Prostate gland (tissue), 2 donors: ENCODE data around the gene PPP1R10.

Source experiments
- CTCF ChIP-seq, 4 experiments: fragments of 200-600 bp in 2 of 4; fragments of 450-650 bp in 2 of 4; sonication (generic) in 2 of 4; IDR thresholded peaks; 1 replicate in 3 of 4; 2 replicates in 1 of 4; pipeline ENCODE4 v1.5.1; 2016 to 2019; ENCODE audit warnings: antibody characterized with exemption in 4 of 4, mild to moderate bottlenecking in 2 of 4, moderate library complexity in 2 of 4
- POLR2A ChIP-seq: fragments of 450-650 bp; IDR thresholded peaks from one replicate; pipeline ENCODE4 v1.6.1; 2016; ENCODE audit warnings: antibody characterized with exemption, mild to moderate bottlenecking
- POLR2AphosphoS5 ChIP-seq: sonication (generic); formaldehyde crosslinking; IDR thresholded peaks from one replicate; pipeline ENCODE4 v1.6.1; 2017; ENCODE audit warnings: antibody characterized with exemption

- no peak for TF ChIP-seq CTCF (IDR thresholded peaks at IDR 0.05)
- TF ChIP-seq POLR2A = no peak
- no peak for TF ChIP-seq POLR2AphosphoS5
Observed at GRCh38 chr6:30583921-30584320, 33.1 kb downstream of the PPP1R10 start.
